Gastroesophageal sphincter (tissue), 3 donors: Measurements from ENCODE around the gene MVB12B.

ENCODE experiments used
- CTCF ChIP-seq, 4 experiments: fragments of 200-600 bp in 2 of 4; fragments of 450-650 bp in 2 of 4; sonication (generic) in 1 of 4; IDR thresholded peaks; one replicate each; pipeline ENCODE4 v1.5.1; 2017 to 2019; ENCODE audit warnings: antibody characterized with exemption in 4 of 4, mild to moderate bottlenecking in 2 of 4, moderate library complexity in 2 of 4
- EP300 ChIP-seq: sonication (generic); formaldehyde crosslinking; IDR thresholded peaks from one replicate; pipeline ENCODE4 v1.6.1; 2017; ENCODE audit warnings: antibody characterized with exemption, mild to moderate bottlenecking
- POLR2A ChIP-seq, 2 donors: fragments of 450-650 bp; IDR thresholded peaks; one replicate each; pipeline ENCODE4 v1.6.1; 2017; ENCODE audit warnings: antibody characterized with exemption in 2 of 2, mild to moderate bottlenecking in 2 of 2, moderate library complexity in 1 of 2

GRCh38 chr9:126546036-126546435, 219.4 kb downstream of the MVB12B start:
- no peak for TF ChIP-seq CTCF (IDR thresholded peaks at IDR 0.05)
- TF ChIP-seq POLR2A (IDR thresholded peaks at IDR 0.05), result no peak
- no peak for TF ChIP-seq EP300
